GM23248 (cell line): Measurements from ENCODE around the gene CTNNA2.

Experiments
- EZH2 ChIP-seq: fragments of 200-600 bp; sonication (generic); IDR thresholded peaks from 2 replicates; pipeline ENCODE4 v1.6.1; 2018; ENCODE audit warnings: antibody characterized with exemption, mild to moderate bottlenecking; ENCODE audit not compliant: insufficient read depth, poor library complexity, severe bottlenecking
- EZH2phosphoT487 ChIP-seq: fragments of 200-600 bp; sonication (generic); IDR thresholded peaks from 2 replicates; pipeline ENCODE4 v1.6.1; 2018; ENCODE audit warnings: antibody characterized with exemption, moderate library complexity, mild to moderate bottlenecking, low read depth; ENCODE audit not compliant: insufficient read depth

DNA sequence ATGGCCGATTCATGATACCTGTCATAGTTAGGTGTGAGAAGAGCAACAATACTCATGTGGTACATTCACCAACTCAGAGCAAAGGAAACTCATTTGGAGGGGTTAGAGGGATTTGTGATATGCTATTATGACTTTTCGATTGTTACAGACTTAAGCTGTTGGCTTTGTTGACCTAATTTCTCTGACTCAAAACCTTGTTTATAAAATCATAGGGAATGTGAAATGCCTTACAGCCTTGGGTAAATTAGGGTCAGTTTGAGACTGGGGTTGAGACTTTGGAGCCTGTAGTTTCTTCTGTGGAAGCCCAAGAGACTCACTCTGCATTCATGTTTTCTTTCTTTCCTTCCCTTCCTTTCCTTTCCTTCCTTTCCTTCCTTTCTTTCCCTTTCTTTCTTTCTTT lies 529.8 kb downstream of the CTNNA2 start:
- no peak for TF ChIP-seq EZH2phosphoT487
- no peak for TF ChIP-seq EZH2
